ENCODE measurements around the gene AKR1A1. TPM values are rescaled to one million over a fixed set of nuclear protein-coding genes. Genes with fewer than 3 reads are reported as not detected.
"Not testable (repeated sequence)": the region's sequence is repeated elsewhere in the genome, so short reads cannot be mapped to it uniquely, and the experiment has no call there.

AKR1A1 gene
- total RNA-seq, 2 experiments from 2014 or later, result 25.3 to 31.0 TPM

GRCh38 chr1:45512641-45513054 lies 38.0 kb upstream of the AKR1A1 start:
- Histone ChIP-seq H3K4me1 (ENCODE audit: insufficient read depth, low read length) (no peaks in the 10 kb centered on the region), H3K9me3 (ENCODE audit: control insufficient read depth in 1 of 2, insufficient read depth in 1 of 2, low read length in 2 of 2) (no peaks in the 10 kb centered on the region), H3K27me3 (ENCODE audit: control insufficient read depth in 1 of 2, insufficient read depth in 2 of 2, low read length in 2 of 2) (no peaks in the 10 kb centered on the region), H3K27ac (ENCODE audit: low read depth in 1 of 2, low read length in 2 of 2) (no peak overlapping the region), H3K36me3 (ENCODE audit: insufficient read depth, low read length) (peaks cover 91% of the 10 kb centered on the region), H3K4me3 (ENCODE audit: low read length) (no peak overlapping the region)
- no peaks in the 10 kb centered on the region for H3K9me3 Mint-ChIP-seq
- CTCF ChIA-PET, result interaction anchor here (0.6 to 3.4 kb wide), 12 partner anchors 10 to 89 kb away, joined by 3 to 50 read pairs (median 4); partner anchors contain the start of genes AKR1A1 and PRDX1
- ATAC-seq (ENCODE audit: poor library complexity) (peak; percentile 41), DNase-seq (peak; percentile 25 to 80 (median 40))
- TF ChIP-seq CTCF (IDR thresholded peaks at IDR 0.05), result peak; percentile 68
- POLR2A ChIA-PET, result interaction anchor here (0.7 to 3.6 kb wide), 6 partner anchors 9 to 62 kb away, joined by 3 to 23 read pairs (median 5); partner anchors contain the start of genes AKR1A1, CCDC163, MMACHC and PRDX1
- peaks cover 93% of the 10 kb centered on the region for H3K36me3 Mint-ChIP-seq (ENCODE audit: low read depth)
- peaks cover 8% of the 10 kb centered on the region for H3K4me1 Mint-ChIP-seq (ENCODE audit: low read depth)
- H3K27me3 Mint-ChIP-seq, result no peaks in the 10 kb centered on the region
- peak overlapping the region; percentile 69 for H3K27ac Mint-ChIP-seq
- intact Hi-C loops (cut with DNase I, micrococcal nuclease), result loop anchor here (1.0 to 10.0 kb wide), 2 partner anchors 58 to 372 kb away; no protein-coding TSS in a partner anchor
- H3K4me3 Mint-ChIP-seq, result no peak overlapping the region

GRCh38 chr1:45513532-45514260 lies 36.9 kb upstream of the AKR1A1 start:
- peaks cover 90% of the 10 kb centered on the region for H3K36me3 ChIP-seq (ENCODE audit: insufficient read depth, low read length)
- CTCF ChIA-PET, result interaction anchor here (1.2 to 3.4 kb wide), 6 partner anchors 9 to 57 kb away, joined by 3 to 50 read pairs (median 14); partner anchors contain the start of genes AKR1A1 and PRDX1
- not testable (repeated sequence) for H3K9me3 ChIP-seq (ENCODE audit: control insufficient read depth in 1 of 2, insufficient read depth in 1 of 2, low read length in 2 of 2); H3K27ac ChIP-seq (ENCODE audit: low read depth in 1 of 2, low read length in 2 of 2); DNase-seq; ATAC-seq (ENCODE audit: poor library complexity); H3K9me3 Mint-ChIP-seq; H3K4me1 Mint-ChIP-seq (ENCODE audit: low read depth); H3K27me3 ChIP-seq (ENCODE audit: control insufficient read depth in 1 of 2, insufficient read depth in 2 of 2, low read length in 2 of 2); H3K27me3 Mint-ChIP-seq; H3K27ac Mint-ChIP-seq; H3K4me1 ChIP-seq (ENCODE audit: insufficient read depth, low read length); H3K4me3 ChIP-seq (ENCODE audit: low read length); H3K4me3 Mint-ChIP-seq
- H3K36me3 Mint-ChIP-seq (ENCODE audit: low read depth), result peaks cover 85% of the 10 kb centered on the region
- intact Hi-C loops (cut with DNase I, micrococcal nuclease), result loop anchor here in 1 of 2 experiments (10.0 kb wide), 1 partner anchor 371 kb away; no protein-coding TSS in a partner anchor
- POLR2A ChIA-PET, result interaction anchor here (3.6 kb wide), 1 partner anchor 8 kb away, joined by 23 read pairs; the partner anchor contains the start of gene PRDX1

- H3K27me3 Mint-ChIP-seq, result no peaks in the 10 kb centered on the region
- H3K4me3 Mint-ChIP-seq, result peak overlapping the region; percentile 15
- H3K4me1 ChIP-seq (ENCODE audit: insufficient read depth, low read length), result peaks cover 22% of the 10 kb centered on the region
- intact Hi-C loops (cut with DNase I, micrococcal nuclease), result loop anchor here in 1 of 2 experiments (10.0 kb wide), 1 partner anchor 369 kb away; no protein-coding TSS in a partner anchor
- H3K4me1 Mint-ChIP-seq (ENCODE audit: low read depth), result peaks cover 23% of the 10 kb centered on the region
- ChIA-PET POLR2A (no interaction called here), CTCF (no interaction called here)
- H3K36me3 Mint-ChIP-seq (ENCODE audit: low read depth), result peaks cover 73% of the 10 kb centered on the region
- TF ChIP-seq CTCF (IDR thresholded peaks at IDR 0.05), result no peak
- no peak overlapping the region for H3K27ac ChIP-seq (ENCODE audit: low read depth in 1 of 2, low read length in 2 of 2)
- H3K9me3 ChIP-seq (ENCODE audit: control insufficient read depth in 1 of 2, insufficient read depth in 1 of 2, low read length in 2 of 2), result no peaks in the 10 kb centered on the region
- no peaks in the 10 kb centered on the region for H3K9me3 Mint-ChIP-seq
- H3K36me3 ChIP-seq (ENCODE audit: insufficient read depth, low read length), result peaks cover 70% of the 10 kb centered on the region
- peak overlapping the region; percentile 4 for H3K27ac Mint-ChIP-seq
- ATAC-seq (ENCODE audit: poor library complexity) (no peak), DNase-seq (no peak)
- no peaks in the 10 kb centered on the region for H3K27me3 ChIP-seq (ENCODE audit: control insufficient read depth in 1 of 2, insufficient read depth in 2 of 2, low read length in 2 of 2)
- H3K4me3 ChIP-seq (ENCODE audit: low read length), result no peak overlapping the region
Observed at GRCh38 chr1:45516036-45516435, 34.6 kb upstream of the AKR1A1 start.

Data from CD4-positive, alpha-beta T cell (primary cell).